Smooth muscle cell (in vitro differentiated cells): ENCODE data around the gene FGG. TPM values are rescaled to one million over a fixed set of nuclear protein-coding genes. Genes with fewer than 3 reads are reported as not detected.

Experiments used
- DNase-seq: peaks from one replicate; lab custom pipeline; 2025; ENCODE audit not compliant: unreplicated experiment; lab: John Stamatoyannopoulos, UW
- H2AFZ ChIP-seq: fragments of 200-600 bp; sonication (generic); 2 replicates; pipeline ENCODE4 v1.6.0; 2016; ENCODE audit warnings: antibody characterized with exemption, low read depth, mild to moderate bottlenecking
- H3F3A ChIP-seq: fragments of 200-600 bp; sonication (generic); 2 replicates; pipeline ENCODE4 v1.6.0; 2017; ENCODE audit warnings: antibody characterized with exemption, low read depth
- H3K27ac ChIP-seq: fragments of 200-600 bp; sonication (generic); 2 replicates; pipeline ENCODE4 v1.5.1; 2016; ENCODE audit warnings: low read depth, mild to moderate bottlenecking
- H3K27me3 ChIP-seq: fragments of 200-600 bp; sonication (generic); 2 replicates; pipeline ENCODE4 v1.6.1; 2016; ENCODE audit warnings: low read depth, mild to moderate bottlenecking
- H3K36me3 ChIP-seq: fragments of 200-600 bp; sonication (generic); 2 replicates; pipeline ENCODE4 v1.5.1; 2016; ENCODE audit warnings: low read depth
- H3K4me1 ChIP-seq: fragments of 200-600 bp; sonication (generic); 2 replicates; pipeline ENCODE4 v1.5.1; 2016; ENCODE audit warnings: low read depth
- H3K4me2 ChIP-seq: fragments of 200-600 bp; sonication (generic); 2 replicates; pipeline ENCODE4 v1.6.0; 2016; ENCODE audit warnings: mild to moderate bottlenecking
- H3K4me3 ChIP-seq: fragments of 200-600 bp; sonication (generic); 2 replicates; pipeline ENCODE4 v1.5.1; 2016; ENCODE audit warnings: mild to moderate bottlenecking
- H3K79me2 ChIP-seq: fragments of 200-600 bp; sonication (generic); 2 replicates; pipeline ENCODE4 v1.6.0; 2016; ENCODE audit warnings: low read depth, mild to moderate bottlenecking
- H3K9ac ChIP-seq: fragments of 200-600 bp; sonication (generic); 2 replicates; pipeline ENCODE4 v1.6.0; 2016; ENCODE audit warnings: low read depth
- H3K9me3 ChIP-seq: fragments of 200-600 bp; sonication (generic); replicated peaks from 2 replicates; pipeline ENCODE4 v1.5.1; 2016; ENCODE audit warnings: low read depth
- H4K20me1 ChIP-seq: fragments of 200-600 bp; sonication (generic); 2 replicates; pipeline ENCODE4 v1.6.0; 2016; ENCODE audit warnings: low read depth
- WGBS: methylation state at CpG from one replicate; pipeline ENCODE4 v1.1.7; 2016; ENCODE audit warnings: low lambda C conversion rate; 5-methylcytosine and 5-hydroxymethylcytosine counted together
- polyA plus RNA-seq: library from polyadenylated mRNA; unstranded; fragments of >200 nt; fragmentation: Nextera tagmentation; extraction: Ambion mirVana; gene quantifications from 2 replicates; pipeline ENCODE4 v1.2.1, GENCODE V29; 2016
- total RNA-seq: library from RNA; depleted of rRNA; stranded (reverse); fragments of >200 nt; gene quantifications from 2 replicates; pipeline ENCODE4 v1.2.3, GENCODE V29; 2014
- TF ChIP-seq, protein P1 (sequence below): fragments of 200-600 bp; sonication (generic); IDR thresholded peaks from 2 replicates; pipeline ENCODE4 v1.5.1; 2017; ENCODE audit warnings: borderline replicate concordance, mild to moderate bottlenecking, antibody characterized with exemption; ENCODE audit not compliant: insufficient read depth, poor library complexity, severe bottlenecking

FGG gene
- total and polyA plus RNA-seq, 2 experiments from 2014 or later = 0.77 TPM; not detected in 1

DNA sequence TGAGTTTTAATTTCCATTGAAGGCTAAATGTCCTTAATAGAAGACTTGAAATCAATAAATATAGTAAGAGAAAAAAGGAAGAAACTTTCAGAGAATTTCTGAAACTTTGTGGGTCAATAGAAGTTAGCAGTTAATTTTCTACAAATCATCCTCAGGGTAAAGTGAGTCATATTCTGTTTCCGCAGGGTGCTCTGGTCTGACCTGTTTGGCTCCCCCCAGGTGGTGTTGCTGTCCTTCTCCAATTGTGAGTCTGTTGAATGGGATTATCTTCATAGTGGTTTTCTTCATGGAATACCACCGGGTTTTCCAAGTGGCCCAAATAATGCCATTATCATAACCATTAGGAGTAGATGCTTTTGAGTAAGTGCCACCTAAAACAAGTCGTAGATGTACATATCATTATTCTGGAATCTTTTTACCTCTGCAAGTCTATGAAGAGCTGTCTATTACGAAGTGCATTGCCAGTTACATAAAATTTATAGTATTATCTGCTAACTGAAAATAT is 7.7 kb downstream of the FGG start:
- H3K4me2 ChIP-seq = no peak overlapping the region
- TF ChIP-seq, protein P1, sequence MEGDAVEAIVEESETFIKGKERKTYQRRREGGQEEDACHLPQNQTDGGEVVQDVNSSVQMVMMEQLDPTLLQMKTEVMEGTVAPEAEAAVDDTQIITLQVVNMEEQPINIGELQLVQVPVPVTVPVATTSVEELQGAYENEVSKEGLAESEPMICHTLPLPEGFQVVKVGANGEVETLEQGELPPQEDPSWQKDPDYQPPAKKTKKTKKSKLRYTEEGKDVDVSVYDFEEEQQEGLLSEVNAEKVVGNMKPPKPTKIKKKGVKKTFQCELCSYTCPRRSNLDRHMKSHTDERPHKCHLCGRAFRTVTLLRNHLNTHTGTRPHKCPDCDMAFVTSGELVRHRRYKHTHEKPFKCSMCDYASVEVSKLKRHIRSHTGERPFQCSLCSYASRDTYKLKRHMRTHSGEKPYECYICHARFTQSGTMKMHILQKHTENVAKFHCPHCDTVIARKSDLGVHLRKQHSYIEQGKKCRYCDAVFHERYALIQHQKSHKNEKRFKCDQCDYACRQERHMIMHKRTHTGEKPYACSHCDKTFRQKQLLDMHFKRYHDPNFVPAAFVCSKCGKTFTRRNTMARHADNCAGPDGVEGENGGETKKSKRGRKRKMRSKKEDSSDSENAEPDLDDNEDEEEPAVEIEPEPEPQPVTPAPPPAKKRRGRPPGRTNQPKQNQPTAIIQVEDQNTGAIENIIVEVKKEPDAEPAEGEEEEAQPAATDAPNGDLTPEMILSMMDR = no peak
- WGBS = 68% methylated on average over 4 of the region's 4 CpGs
- H3K27me3 ChIP-seq = peaks cover 19% of the 10 kb centered on the region
- no peaks in the 10 kb centered on the region for H3K4me1 ChIP-seq
- no peaks in the 10 kb centered on the region for H3K36me3 ChIP-seq
- H3K4me3 ChIP-seq = no peak overlapping the region
- no peak overlapping the region for H3K27ac ChIP-seq
- no peak for DNase-seq
- H3K9me3 ChIP-seq = no peaks in the 10 kb centered on the region
- H4K20me1 ChIP-seq = no peaks in the 10 kb centered on the region
- H3K9ac ChIP-seq = no peak overlapping the region
- H2AFZ ChIP-seq = no peak overlapping the region
- no peaks in the 10 kb centered on the region for H3K79me2 ChIP-seq
- H3F3A ChIP-seq = no peaks in the 10 kb centered on the region

DNA sequence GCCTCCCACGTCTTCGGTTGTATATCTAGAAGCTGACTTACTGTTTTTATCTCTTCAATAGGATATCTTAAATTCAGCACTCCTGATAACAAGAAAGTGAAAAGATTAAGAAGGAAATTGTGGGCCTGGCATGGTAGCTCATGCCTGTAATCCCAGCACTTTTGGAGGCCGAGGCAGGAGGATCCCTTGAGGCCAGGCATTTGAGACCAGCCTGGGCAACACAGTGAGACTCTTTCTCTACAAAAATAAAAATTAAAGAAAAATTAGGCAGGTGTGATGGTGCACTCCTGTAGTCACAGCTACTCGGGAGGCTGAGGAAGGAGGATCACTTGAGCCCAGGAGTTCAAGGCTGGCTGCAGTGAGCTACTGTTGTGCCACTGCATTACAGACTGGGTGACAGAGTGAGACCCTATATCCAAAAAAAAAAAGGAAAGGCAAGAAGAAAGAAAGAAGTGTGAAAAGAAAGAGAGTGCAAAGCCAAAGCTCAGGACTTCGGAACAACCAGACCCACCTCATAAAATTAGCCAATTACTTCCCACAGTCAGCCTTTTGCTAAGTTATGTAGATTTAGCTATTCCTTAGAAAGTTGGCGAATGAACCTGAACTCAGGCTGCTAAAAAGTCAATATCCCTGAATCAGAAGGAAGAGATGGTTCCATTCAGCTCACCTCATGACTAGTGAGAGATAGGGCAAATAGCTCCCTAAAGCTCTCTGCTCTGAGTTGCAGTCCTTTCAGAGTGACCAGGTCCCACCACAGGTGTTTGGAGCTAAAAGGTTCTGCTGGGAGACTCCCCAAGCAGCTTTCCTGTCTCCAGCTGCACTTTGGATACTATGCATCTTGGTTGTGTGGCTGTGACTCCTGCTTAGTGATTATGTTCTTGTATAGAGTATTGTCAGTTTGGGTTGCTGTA is 9.2 kb downstream of the FGG start:
- H3K4me1 ChIP-seq = no peaks in the 10 kb centered on the region
- 88% methylated on average over 6 of the region's 6 CpGs for WGBS

DNA sequence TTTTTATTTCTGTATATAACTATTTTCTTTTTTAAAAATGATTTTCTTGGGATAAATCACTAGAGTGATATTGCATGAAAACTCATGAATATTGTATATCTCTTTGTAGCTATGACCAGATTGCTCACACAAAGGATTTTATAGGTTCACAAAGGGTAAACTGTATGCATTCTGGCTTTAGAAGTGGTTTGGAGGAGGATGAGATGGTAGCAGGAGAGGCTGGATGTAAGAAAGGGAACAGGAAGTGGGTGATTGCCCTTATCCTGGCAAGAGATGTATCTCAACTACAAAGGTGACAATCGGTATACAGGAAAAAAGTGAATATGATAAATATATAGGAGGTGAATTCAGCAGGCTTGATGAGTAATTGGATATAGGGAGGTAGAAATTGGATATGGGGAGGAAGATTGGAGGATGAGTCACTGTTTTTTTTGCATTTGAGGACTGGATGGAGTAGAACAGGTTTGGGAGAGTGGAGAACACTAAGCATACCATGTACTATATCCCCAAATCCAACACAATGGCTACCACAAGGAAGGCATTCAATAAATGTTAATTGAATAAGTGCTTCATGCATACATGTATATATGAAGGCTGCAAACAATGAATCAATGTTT is 9.9 kb downstream of the FGG start:
- Histone ChIP-seq H3K79me2 (no peaks in the 10 kb centered on the region), H3K9ac (no peak overlapping the region), H3K4me2 (no peak overlapping the region), H4K20me1 (no peaks in the 10 kb centered on the region), H3K27ac (no peak overlapping the region), H3K4me3 (no peak overlapping the region), H2AFZ (no peak overlapping the region), H3K4me1 (no peaks in the 10 kb centered on the region), H3F3A (no peaks in the 10 kb centered on the region), H3K9me3 (no peaks in the 10 kb centered on the region), H3K27me3 (peaks cover 7% of the 10 kb centered on the region), H3K36me3 (no peaks in the 10 kb centered on the region)
- DNase-seq = no peak
- 85% methylated on average over 1 of the region's 1 CpG for WGBS
- TF ChIP-seq, protein P1 = no peak

More for the DNA sequence above, 9.2 kb downstream of the FGG start:
- H3K27ac ChIP-seq = no peak overlapping the region
- H3K36me3 ChIP-seq = no peaks in the 10 kb centered on the region
- no peaks in the 10 kb centered on the region for H3F3A ChIP-seq
- no peaks in the 10 kb centered on the region for H3K79me2 ChIP-seq
- H3K9ac ChIP-seq = no peak overlapping the region
- no peak overlapping the region for H2AFZ ChIP-seq
- DNase-seq = no peak
- no peaks in the 10 kb centered on the region for H4K20me1 ChIP-seq
- peaks cover 10% of the 10 kb centered on the region for H3K27me3 ChIP-seq
- H3K4me2 ChIP-seq = no peak overlapping the region
- H3K4me3 ChIP-seq = no peak overlapping the region
- TF ChIP-seq, protein P1 = no peak
- H3K9me3 ChIP-seq = no peaks in the 10 kb centered on the region
